Mucosa of gallbladder (tissue), 1 donor: ENCODE results near the gene CCDC85B. TPM values are rescaled to one million over a fixed set of nuclear protein-coding genes. Genes with fewer than 3 reads are reported as not detected.

ENCODE experiments used
- DNase-seq: peaks from one replicate; pipeline ENCODE4 v3.0.0-alpha.2; 2020; ENCODE audit warnings: low spot score
- total RNA-seq: library from RNA; stranded (reverse); gene quantifications from one replicate; pipeline ENCODE4 v1.2.1, GENCODE V29; 2021
- donor health status: DM: no; HTN: no; CAD: no.

The CCDC85B gene
- total RNA-seq, 1 donor from 2014 or later, result 28.3 TPM

DNA sequence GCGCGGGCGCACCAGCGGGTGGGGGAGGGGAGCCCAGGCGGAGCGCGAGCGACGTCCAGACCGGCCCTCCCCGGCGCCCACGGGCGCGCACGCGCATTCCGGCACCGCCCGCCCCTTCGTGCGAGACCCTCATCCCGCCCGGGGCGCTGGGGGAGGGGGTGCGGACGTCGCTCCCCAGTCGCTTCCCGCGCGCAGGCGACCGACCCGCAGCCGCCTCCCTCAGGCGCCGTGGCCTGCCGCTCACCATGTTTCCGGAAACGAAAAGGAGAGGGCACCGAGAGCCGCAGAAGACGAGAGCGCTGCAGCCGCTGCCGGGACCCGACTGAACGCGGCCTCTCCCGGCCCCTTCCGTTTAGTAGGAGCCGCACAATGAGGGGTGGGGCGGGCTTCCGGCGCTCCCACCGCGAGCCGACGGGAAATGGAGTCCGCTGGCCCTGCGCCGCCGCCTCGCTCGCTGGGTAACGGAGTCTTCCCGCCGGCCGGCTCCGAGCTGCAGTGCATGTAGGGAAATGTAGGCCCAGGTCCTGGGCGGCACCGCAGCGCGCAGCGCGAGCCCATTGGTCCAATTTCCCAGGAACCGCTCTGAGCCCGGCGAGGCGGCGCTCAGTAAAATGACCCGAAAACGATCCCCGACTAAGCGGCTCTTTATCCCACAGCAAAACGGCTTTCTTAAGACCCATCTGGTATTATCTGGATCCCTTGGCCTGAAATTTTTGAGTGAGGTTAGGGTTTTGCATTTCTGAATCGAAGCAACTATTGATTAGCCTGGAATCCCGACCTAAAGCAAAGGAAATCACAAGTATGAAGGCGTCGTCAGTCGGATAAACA, 32.4 kb upstream of the CCDC85B start, which contains the start of gene CFL1:
CFL1 (minus strand) TSS at position 328 of the 828 bp plus-strand sequence; CDS start at position 247, 81 bp downstream.
- peak; percentile 99 for DNase-seq

DNA sequence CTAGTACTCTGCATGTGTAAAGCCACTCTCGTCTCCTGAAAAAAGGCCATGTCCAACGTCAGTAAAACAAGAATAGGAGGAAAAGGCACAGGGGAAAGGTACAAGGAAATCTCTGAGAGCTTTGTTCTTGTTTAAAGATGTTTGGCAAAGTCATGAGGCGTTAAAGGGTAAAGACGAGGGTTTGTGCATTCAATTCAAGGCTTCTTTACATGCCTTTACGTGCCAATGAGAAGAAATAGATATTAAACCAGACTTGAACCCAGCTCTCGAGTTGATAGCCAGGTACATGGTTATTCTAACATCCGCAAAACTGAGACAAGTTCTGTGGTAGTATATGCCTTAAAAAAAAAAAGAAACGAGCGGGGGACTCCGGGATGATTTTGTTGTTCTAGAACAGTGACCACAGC, 31.8 kb upstream of the CCDC85B start:
- no peak for DNase-seq

DNA sequence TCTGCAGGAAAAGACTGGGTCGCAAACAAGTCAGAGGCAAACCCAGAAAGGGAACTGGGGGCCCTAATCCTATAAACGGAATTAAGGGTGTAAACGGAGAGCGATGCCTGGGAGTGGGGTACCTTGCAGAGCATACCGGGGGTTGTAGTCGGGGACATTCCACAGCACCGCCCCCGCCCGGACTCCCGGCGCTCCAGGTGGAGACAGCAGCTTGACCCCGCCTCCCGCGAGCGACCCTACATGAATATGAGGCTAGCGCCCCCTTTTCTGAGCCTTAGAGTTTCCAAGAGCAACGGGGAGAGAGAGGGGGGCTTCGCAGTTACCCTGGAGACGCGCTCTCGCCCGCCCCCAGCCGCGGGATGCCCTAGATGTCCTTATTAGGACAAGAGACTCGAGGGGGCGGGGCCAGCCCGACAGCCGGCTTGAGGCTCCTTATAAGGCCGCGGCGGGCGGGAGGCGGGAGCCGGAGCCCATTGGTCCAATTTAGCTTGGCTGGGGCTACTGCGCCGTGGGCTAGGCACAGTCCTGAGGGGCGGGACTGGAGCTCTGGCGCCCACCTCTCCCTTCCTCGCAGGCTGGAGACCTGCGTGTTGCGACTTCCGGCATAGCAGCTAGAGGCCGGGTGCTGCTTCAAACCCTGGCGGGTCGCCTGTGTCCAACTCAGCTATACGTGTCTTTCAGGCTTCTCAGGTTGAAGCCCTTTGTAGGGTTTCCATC, 31.2 kb upstream of the CCDC85B start:
- peak; percentile 99 for DNase-seq

DNA sequence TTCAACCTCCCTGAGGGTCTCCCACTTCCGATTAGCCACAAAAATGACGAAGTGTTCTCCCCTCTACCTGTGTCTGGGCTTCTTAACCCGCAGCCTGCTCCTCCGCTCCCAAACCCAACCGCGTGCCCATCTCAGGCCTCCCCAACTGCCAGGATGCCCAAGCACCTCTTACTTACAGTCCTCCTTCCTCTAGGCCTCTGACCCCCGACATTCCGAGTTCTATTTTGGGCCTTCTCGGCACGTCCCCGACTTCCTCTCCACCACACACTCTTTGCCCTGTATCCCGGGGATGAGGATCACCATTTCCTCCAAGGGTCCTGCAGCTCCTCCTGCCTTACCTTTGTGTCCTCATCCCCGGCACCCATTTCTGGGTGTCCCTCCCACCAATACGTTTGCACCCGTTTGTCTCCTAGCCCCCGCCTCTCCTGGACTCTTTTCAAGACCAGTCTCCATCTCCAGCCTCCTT, 30.6 kb upstream of the CCDC85B start:
- no peak for DNase-seq

DNA sequence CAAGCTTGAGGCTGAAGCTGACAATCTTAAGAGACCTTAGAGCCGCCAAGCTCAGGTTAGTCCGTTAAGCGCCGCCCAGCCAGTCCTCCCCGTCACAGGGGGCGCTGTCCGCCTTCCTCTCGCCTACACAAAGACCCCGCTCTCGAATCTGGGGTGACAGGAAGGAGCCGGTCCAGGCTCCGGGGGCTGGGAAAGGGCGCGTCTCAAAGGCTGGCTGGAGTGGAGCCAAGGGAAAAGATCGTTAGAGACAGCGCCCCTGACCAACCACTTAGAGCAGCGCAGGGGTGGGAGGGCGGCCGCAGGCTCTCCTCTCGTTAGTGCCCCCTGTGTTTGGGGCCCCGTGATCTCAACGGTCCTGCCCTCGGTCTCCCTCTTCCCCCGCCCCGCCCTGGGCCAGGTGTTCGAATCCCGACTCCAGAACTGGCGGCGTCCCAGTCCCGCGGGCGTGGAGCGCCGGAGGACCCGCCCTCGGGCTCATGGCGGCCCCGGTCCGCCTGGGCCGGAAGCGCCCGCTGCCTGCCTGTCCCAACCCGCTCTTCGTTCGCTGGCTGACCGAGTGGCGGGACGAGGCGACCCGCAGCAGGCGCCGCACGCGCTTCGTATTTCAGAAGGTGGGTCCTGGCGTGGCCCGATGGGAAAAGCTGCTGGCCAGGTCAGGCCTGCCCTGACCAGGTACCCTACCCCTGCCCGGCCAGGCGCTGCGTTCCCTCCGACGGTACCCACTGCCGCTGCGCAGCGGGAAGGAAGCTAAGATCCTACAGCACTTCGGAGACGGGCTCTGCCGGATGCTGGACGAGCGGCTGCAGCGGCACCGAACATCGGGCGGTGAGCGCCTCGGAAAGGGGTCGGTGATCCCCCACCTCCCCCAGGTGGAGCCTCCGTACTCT, 30.0 kb upstream of the CCDC85B start, which contains the start of gene MUS81:
MUS81 (plus strand) TSS at position 156 of the 887 bp plus-strand sequence; CDS start at position 477, 321 bp downstream.
- peak; percentile 97 for DNase-seq

DNA sequence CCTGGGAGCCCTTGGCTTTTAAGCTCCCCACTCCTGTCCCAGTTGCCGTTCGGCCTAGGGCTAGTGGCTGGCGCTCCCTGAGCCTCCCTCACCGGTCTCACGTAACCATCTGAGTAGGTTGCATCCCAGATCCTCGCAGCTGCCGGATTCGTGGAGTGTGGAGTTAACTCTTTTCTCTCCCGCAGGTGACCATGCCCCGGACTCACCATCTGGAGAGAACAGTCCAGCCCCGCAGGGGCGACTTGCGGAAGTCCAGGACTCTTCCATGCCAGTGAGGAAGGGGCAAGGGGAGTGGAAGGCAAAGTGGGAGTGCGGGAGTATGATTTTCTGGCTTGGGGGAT, 29.3 kb upstream of the CCDC85B start:
- DNase-seq, result no peak

DNA sequence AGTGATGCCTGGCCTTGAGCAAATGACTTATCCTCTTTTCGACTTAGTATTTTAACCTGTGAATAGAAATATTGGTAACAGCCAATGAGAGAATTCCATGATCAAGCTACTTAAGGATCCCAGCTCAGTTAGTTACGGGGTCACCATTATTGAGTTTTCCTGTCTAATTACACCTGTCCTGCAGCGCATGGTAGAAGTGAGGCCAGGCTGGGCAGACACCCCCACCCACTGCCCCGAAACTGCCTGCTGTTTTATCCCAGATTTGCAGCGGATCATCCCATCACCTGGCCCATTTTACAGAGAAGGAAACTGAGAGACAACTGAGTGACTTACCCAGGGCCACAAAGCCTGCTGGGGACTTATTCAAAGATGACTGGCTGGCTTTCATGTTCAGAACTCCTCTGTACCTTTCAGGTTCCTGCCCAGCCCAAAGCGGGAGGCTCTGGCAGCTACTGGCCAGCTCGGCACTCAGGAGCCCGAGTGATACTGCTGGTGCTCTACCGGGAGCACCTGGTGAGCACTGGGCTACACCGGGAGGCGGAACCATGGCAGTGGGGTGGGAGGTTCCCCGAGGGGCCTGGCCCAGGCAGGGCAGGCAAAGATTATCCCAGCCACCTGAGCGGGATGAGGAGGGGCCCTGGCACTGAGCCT, 28.8 kb upstream of the CCDC85B start:
- DNase-seq, result no peak

DNA sequence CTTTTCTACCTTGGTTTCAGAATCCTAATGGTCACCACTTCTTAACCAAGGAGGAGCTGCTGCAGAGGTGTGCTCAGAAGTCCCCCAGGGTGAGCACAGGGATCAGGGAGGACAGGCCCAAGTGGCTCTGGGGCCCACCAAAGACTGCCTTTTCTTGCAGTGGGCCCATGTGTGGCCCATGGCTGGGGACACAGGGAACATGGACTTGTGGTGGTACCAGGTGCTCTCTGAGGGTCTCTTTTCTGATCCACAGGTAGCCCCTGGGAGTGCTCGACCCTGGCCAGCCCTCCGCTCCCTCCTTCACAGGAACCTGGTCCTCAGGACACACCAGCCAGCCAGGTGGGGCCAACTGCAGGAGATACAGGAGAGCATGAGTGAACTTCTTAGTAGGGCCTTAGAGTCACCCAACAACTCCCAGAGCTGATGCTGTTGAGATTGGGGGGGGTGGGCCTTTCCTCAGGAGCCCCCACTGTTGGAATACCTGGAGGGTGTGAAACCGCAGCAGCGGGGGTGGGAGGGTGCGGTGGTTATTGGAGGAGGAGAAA, 28.2 kb upstream of the CCDC85B start:
- DNase-seq, result no peak

DNA sequence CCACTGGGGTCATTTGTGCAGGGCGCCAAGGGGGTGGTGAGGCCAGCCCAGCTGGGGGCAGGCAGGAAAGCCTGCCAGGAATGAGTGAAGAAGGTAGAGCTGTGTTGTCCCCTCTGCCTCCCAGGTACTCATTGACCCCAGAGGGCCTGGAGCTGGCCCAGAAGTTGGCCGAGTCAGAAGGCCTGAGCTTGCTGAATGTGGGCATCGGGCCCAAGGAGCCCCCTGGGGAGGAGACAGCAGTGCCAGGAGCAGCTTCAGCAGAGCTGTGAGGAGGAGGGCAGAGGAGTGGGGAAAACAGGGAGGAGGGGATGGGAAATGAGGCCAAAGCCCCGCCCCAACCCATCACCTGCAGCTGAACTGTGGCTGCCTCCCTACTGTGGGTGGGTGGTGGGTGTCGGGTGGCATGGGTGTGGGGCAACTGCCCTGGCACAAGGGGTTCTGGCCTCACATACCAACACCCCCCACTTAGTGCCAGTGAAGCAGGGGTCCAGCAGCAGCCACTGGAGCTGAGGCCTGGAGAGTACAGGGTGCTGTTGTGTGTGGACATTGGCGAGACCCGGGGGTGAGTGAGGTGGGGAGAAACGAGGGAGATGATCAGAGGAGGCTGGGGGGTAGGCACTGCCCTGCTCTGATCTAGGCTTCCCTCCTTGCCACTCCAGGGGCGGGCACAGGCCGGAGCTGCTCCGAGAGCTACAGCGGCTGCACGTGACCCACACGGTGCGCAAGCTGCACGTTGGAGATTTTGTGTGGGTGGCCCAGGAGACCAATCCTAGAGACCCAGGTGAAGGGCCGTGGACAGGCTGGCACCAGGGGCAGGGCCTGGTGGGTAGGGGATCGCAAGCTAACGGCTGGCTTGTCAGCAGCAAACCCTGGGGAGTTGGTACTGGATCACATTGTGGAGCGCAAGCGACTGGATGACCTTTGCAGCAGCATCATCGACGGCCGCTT, 27.3 kb upstream of the CCDC85B start:
- DNase-seq, result no peak

DNA sequence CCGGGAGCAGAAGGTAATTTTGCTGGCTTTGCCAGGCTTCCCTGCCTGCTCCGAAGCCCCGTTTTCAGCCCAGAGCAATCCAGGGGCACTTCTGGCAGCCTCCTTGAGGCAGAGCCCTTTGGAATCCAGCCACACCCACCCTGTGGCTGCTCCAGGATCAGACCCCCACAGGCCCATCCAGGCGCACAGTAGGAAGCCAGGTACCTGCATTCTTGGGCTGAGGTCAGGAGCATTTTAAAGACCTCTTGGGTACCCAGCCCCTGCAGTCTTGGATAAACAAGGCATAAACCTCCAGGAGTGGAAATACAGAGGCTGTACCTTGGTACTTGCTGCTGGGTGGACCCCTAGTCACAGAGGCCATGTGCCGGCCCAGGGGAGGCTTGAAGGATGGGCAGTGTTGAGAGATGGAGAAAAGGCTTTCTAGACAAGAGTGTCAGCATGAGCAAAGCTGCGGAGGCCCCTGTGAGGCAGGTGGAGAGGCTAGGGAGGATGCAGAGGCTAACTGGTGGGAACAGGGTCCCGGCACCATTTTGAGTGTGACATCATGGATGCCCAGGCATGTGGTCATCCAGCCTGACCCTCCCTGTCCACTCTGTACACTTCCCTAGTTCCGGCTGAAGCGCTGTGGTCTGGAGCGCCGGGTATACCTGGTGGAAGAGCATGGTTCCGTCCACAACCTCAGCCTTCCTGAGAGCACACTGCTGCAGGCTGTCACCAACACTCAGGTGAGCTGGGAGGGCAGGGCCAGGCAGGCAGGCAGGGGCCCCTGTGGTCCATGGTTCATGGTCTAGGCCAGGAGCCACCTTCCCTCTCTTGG, 26.4 kb upstream of the CCDC85B start:
- DNase-seq, result no peak

DNA sequence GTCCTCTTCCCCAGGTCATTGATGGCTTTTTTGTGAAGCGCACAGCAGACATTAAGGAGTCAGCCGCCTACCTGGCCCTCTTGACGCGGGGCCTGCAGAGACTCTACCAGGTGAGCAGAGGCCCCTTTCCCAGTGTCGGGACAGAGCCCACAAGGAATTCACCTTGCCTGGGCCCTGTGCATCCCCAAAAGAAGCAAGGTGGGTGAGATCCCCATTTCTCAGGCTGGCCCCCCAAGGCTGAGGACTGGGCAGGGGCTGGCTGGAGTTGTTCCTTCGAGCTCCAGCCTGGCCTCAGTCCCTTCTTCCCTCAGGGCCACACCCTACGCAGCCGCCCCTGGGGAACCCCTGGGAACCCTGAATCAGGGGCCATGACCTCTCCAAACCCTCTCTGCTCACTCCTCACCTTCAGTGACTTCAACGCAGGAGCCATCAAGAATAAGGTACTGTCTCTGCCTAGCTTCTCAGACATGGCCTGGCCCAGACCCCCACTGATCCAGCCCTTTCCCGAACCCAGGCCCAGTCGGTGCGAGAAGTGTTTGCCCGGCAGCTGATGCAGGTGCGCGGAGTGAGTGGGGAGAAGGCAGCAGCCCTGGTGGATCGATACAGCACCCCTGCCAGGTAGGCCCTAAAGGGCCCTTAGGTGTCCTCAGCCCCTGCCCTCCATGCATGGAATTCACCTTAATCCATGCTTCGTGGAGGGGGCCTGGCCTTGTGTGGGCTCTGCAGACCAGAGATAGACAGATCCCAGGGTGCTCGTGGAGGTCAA, 25.6 kb upstream of the CCDC85B start:
- DNase-seq, result no peak

DNA sequence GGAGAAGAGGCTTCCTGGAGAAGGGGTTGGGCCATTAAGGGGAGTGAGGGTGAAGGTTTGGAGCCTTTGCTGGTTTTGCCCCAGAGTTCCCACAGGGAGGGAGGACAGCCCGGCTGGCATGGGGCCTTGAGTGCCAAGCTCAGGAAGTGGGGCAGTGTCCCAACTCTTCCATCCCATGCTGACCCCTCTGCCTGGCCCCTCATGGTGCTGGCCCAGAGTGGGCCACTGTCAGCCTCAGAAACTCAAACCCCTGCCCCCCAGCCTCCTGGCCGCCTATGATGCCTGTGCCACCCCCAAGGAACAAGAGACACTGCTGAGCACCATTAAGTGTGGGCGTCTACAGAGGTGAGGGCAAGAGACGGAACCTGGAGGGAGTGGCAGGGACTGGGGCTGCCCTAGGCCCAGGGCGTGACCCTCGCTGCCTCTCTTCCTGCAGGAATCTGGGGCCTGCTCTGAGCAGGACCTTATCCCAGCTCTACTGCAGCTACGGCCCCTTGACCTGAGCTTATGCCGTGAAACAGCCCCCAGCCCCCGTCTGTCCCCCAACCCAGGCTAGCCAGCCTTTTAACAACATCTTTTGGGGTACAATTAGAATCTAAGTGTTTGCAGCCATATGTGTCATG, 24.8 kb upstream of the CCDC85B start:
- DNase-seq, result no peak

DNA sequence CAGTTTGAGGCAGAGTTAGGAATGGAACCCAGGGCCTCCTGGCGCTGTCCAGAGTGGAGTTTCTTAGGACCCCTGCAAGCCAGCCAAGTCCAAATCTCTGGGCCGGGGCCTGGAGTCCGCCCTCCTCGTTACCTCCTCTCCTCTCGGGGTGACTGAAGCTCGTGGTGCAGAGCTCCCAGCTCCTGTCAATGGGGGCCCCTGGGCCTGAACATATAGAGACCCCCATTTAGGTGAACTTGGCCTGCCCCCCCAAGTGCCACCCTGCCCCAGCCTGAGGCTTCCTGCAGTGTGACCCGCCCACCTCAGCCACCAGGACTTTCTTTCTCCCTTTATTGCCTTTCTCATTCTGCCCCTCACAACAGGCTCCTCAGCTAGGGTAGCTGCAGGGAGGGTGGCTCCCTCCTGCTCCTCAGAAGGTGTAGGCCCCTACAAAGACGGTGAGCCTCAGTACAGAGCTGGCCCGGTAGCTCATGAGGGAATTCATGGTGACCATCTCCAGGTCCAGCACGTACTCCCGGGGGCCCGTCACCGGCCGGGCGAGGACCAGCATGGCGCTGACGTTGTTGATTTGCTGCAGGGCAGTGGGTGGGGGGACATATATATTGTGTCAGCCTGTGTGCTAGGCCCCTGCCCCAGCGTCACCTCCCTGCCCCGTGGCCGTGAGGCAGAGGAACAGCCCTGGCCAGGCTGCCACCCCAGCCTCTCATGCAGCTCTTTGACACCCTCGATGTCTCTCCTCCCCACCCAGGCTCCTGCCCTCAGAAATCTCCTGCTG, 23.8 kb upstream of the CCDC85B start:
- DNase-seq, result no peak

DNA sequence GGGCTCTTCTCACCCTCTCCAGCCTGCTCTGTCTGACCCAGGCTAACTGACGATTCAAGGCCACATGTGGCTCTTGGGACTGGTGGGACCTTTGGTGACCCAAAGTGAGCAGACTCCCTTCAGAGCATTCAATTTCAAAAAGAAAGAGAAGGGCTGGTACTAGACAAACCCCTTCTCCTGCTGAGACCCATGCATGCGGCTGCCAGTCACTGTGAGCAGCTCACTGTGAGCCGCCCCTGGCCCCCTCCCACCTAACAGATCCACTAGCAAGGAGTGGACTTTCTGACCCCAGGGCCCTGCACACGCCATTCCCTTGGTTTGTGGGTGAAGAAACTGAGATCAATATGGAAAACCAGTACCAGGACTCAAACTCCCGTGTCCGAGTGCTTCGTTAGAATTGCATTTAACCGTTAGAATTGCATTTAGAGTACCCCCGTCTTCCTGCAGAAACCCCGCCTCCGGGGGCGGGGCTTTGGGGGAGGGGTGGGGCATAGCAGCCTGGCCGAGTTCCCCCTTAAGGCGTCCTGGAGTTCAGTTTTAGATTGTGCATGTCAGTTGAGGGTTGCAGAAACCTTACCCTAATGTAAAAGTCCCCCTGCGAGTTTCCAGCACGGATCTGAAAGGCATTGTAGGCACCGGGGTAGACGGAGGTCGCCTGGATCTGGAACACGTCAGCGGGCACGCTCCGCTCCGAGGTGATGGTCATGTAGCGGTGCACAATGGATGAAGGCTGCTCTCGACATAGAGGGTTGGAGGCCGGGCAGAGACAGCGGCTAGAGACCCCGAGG, 23.0 kb upstream of the CCDC85B start:
- DNase-seq, result no peak

DNA sequence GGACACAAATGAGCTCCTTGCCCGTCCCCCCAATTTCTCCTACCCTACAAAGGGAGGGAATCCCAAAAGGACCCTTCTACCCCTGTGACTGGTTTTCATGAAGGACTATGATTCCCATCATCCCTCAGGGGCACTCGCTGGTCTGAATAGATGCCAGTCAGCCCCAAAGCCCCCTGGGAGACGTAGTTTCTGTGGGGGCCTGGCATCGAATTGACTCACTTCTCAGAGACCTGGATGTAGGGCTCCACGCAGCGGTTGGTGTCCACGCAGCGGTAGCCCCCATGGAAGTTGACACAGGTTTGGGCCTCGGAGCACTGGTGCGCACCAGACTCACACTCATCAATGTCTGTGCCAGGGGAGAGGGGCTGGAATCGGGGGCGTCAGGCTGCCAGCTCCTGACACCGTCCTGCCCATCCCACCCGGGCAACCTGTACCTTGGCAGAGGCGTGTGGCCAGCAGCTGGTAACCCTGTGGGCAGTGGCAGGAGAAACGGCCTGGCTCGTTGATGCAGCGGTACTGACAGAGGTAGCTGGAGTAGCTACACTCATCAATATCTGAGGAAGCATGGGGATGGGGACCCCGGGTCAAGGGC, 22.3 kb upstream of the CCDC85B start:
- no peak for DNase-seq

DNA sequence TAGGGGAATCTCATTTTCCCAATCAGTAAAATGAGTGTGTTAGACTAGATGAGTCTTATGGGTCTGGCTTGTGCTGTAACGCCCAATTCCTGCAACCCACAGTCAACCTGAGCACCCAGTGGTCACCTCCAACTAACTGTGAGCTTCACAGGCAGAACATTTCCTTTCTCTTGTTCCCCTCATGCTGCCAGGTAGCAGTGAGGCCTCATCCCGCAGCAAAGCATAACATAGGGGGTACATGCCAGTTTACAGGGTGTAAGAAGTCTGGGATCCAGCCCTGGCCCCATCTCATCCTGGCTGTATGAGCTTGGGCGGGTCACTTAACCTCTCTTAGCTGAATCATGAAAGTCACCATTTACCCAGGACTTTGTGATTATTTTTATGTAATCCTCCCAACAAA, 21.6 kb upstream of the CCDC85B start:
- no peak for DNase-seq
